SJSA1 (cell line): Measurements from ENCODE around the gene FAM24B. TPM values are rescaled to one million over a fixed set of nuclear protein-coding genes. Genes with fewer than 3 reads are reported as not detected.
"Not testable (repeated sequence)": the region's sequence is repeated elsewhere in the genome, so short reads cannot be mapped to it uniquely, and the experiment has no call there.

Source experiments
- DNase-seq, 2 experiments: peaks; one replicate each; pipeline ENCODE4 v3.0.0-alpha.2; 2015 to 2020; ENCODE audit warnings: low spot score in 2 of 2, low read depth in 1 of 2
- H3K27ac ChIP-seq: fragments of 250-450 bp; sonication (Bioruptor Pico); 2 replicates; pipeline ENCODE4 v1.5.1; 2020; ENCODE audit warnings: mild to moderate bottlenecking, moderate library complexity
- H3K27me3 ChIP-seq: fragments of 250-450 bp; sonication (Bioruptor Pico); replicated peaks from 2 replicates; pipeline ENCODE4 v1.5.1; 2020; ENCODE audit warnings: mild to moderate bottlenecking, moderate library complexity
- H3K36me3 ChIP-seq: fragments of 250-450 bp; sonication (Bioruptor Pico); 2 replicates; pipeline ENCODE4 v1.5.1; 2020; ENCODE audit warnings: mild to moderate bottlenecking
- H3K4me1 ChIP-seq: fragments of 250-450 bp; sonication (Bioruptor Pico); replicated peaks from 2 replicates; pipeline ENCODE4 v1.6.1; 2021; ENCODE audit warnings: mild to moderate bottlenecking
- H3K4me3 ChIP-seq: fragments of 250-450 bp; sonication (Bioruptor Pico); 2 replicates; pipeline ENCODE4 v1.5.1; 2020; ENCODE audit warnings: mild to moderate bottlenecking
- H3K9me3 ChIP-seq: fragments of 250-450 bp; sonication (Bioruptor Pico); replicated peaks from 2 replicates; pipeline ENCODE4 v1.5.1; 2020; ENCODE audit warnings: mild to moderate bottlenecking
- total RNA-seq: library from RNA; depleted of rRNA; stranded (reverse); fragments of >200 nt; shearing (Covaris generic); gene quantifications from 2 replicates; pipeline ENCODE4 v1.2.3, GENCODE V29; 2014

The FAM24B gene
- total RNA-seq, 1 experiment from 2014 or later, result 11.7 TPM

GRCh38 chr10:122868768-122869167, 10.6 kb downstream of the FAM24B start:
- H3K27ac ChIP-seq, DNase-seq, H3K27me3 ChIP-seq, H3K9me3 ChIP-seq, H3K4me3 ChIP-seq: not testable (repeated sequence)
- H3K36me3 ChIP-seq, result peaks cover 15% of the 10 kb centered on the region; the same call in 1 of the 2 replicates
- peaks cover 29% of the 10 kb centered on the region for H3K4me1 ChIP-seq

GRCh38 chr10:122866757-122867482, 12.5 kb downstream of the FAM24B start:
- not testable (repeated sequence) for DNase-seq, H3K27ac ChIP-seq, H3K27me3 ChIP-seq, H3K4me3 ChIP-seq, H3K9me3 ChIP-seq
- Histone ChIP-seq H3K4me1 (peaks cover 35% of the 10 kb centered on the region), H3K36me3 (peaks cover 17% of the 10 kb centered on the region; the same call in 1 of the 2 replicates)

GRCh38 chr10:122864901-122865300, 14.5 kb downstream of the FAM24B start:
- Histone ChIP-seq H3K27ac (peak overlapping the region; percentile 28), H3K9me3 (no peaks in the 10 kb centered on the region), H3K27me3 (no peaks in the 10 kb centered on the region), H3K4me1 (peaks cover 45% of the 10 kb centered on the region), H3K4me3 (no peak overlapping the region), H3K36me3 (peaks cover 17% of the 10 kb centered on the region; the same call in 1 of the 2 replicates)
- DNase-seq, result no peak

- Histone ChIP-seq H3K27ac (peak overlapping the region; percentile 28), H3K36me3 (peaks cover 19% of the 10 kb centered on the region; the same call in 1 of the 2 replicates), H3K27me3 (no peaks in the 10 kb centered on the region), H3K4me1 (peaks cover 45% of the 10 kb centered on the region), H3K4me3 (no peak overlapping the region), H3K9me3 (no peaks in the 10 kb centered on the region)
- no peak for DNase-seq
Observed at GRCh38 chr10:122864194-122864592, 15.2 kb downstream of the FAM24B start.

GRCh38 chr10:122863216-122864193, 15.9 kb downstream of the FAM24B start:
- Histone ChIP-seq H3K36me3 (peaks cover 24% of the 10 kb centered on the region; the same call in 1 of the 2 replicates), H3K4me1 (peaks cover 45% of the 10 kb centered on the region), H3K27me3 (no peaks in the 10 kb centered on the region), H3K27ac (no peak overlapping the region), H3K9me3 (no peaks in the 10 kb centered on the region), H3K4me3 (no peak overlapping the region)
- DNase-seq, result no peak

GRCh38 chr10:122861711-122862161, 17.6 kb downstream of the FAM24B start:
- Histone ChIP-seq H3K4me1 (peaks cover 50% of the 10 kb centered on the region), H3K36me3 (peaks cover 21% of the 10 kb centered on the region; the same call in 1 of the 2 replicates)

GRCh38 chr10:122859527-122859926, 19.9 kb downstream of the FAM24B start:
- H3K4me1 ChIP-seq, result peaks cover 61% of the 10 kb centered on the region
- no peak overlapping the region for H3K27ac ChIP-seq
- H3K9me3 ChIP-seq, result no peaks in the 10 kb centered on the region
- H3K4me3 ChIP-seq, result no peak overlapping the region
- no peaks in the 10 kb centered on the region for H3K27me3 ChIP-seq
- DNase-seq, result no peak
- peaks cover 25% of the 10 kb centered on the region for H3K36me3 ChIP-seq

More at GRCh38 chr10:122861711-122862161, 17.6 kb downstream of the FAM24B start:
- DNase-seq, result peak in 1 of 2 experiments; percentile 64
- Histone ChIP-seq H3K27ac (peak overlapping the region; percentile 69), H3K4me3 (no peak overlapping the region), H3K9me3 (no peaks in the 10 kb centered on the region), H3K27me3 (no peaks in the 10 kb centered on the region)

- H3K27me3 ChIP-seq, DNase-seq, H3K4me3 ChIP-seq, H3K27ac ChIP-seq, H3K9me3 ChIP-seq: not testable (repeated sequence)
- Histone ChIP-seq H3K4me1 (peaks cover 68% of the 10 kb centered on the region), H3K36me3 (peaks cover 34% of the 10 kb centered on the region)
Observed at GRCh38 chr10:122858042-122858441, 21.3 kb downstream of the FAM24B start.

- peak overlapping the region; percentile 35 for H3K27ac ChIP-seq
- peak; percentile 50 to 61 for DNase-seq
- H3K4me3 ChIP-seq, result no peak overlapping the region
- peaks cover 33% of the 10 kb centered on the region for H3K36me3 ChIP-seq
- no peaks in the 10 kb centered on the region for H3K27me3 ChIP-seq
- no peaks in the 10 kb centered on the region for H3K9me3 ChIP-seq
- peaks cover 69% of the 10 kb centered on the region for H3K4me1 ChIP-seq
Observed at GRCh38 chr10:122856902-122857301, 22.5 kb downstream of the FAM24B start.

- H3K27me3 ChIP-seq, result no peaks in the 10 kb centered on the region
- peaks cover 71% of the 10 kb centered on the region for H3K4me1 ChIP-seq
- H3K4me3 ChIP-seq, result no peak overlapping the region
- H3K9me3 ChIP-seq, result no peaks in the 10 kb centered on the region
- H3K27ac ChIP-seq, result peak overlapping the region; percentile 70; the same call in 1 of the 2 replicates
- peaks cover 38% of the 10 kb centered on the region for H3K36me3 ChIP-seq
- no peak for DNase-seq
Observed at GRCh38 chr10:122855745-122856144, 23.6 kb downstream of the FAM24B start.

GRCh38 chr10:122854648-122855047, 24.7 kb downstream of the FAM24B start:
- Histone ChIP-seq H3K36me3 (peaks cover 49% of the 10 kb centered on the region), H3K4me1 (peaks cover 81% of the 10 kb centered on the region), H3K9me3 (no peaks in the 10 kb centered on the region), H3K4me3 (no peak overlapping the region), H3K27ac (peak overlapping the region; percentile 70), H3K27me3 (no peaks in the 10 kb centered on the region)
- DNase-seq, result peak; percentile 52 to 74

GRCh38 chr10:122853665-122854313, 25.6 kb downstream of the FAM24B start:
- DNase-seq, result no peak
- no peaks in the 10 kb centered on the region for H3K27me3 ChIP-seq
- peak overlapping the region; percentile 70 for H3K27ac ChIP-seq
- no peaks in the 10 kb centered on the region for H3K9me3 ChIP-seq
- no peak overlapping the region for H3K4me3 ChIP-seq
- H3K36me3 ChIP-seq, result peaks cover 49% of the 10 kb centered on the region
- peaks cover 85% of the 10 kb centered on the region for H3K4me1 ChIP-seq

- H3K9me3 ChIP-seq, result no peaks in the 10 kb centered on the region
- H3K4me1 ChIP-seq, result peaks cover 78% of the 10 kb centered on the region
- DNase-seq, result peak; percentile 74 to 88
- H3K27me3 ChIP-seq, result no peaks in the 10 kb centered on the region
- H3K27ac ChIP-seq, result peak overlapping the region; percentile 70
- peaks cover 58% of the 10 kb centered on the region for H3K36me3 ChIP-seq
- H3K4me3 ChIP-seq, result no peak overlapping the region
Observed at GRCh38 chr10:122852261-122852660, 27.1 kb downstream of the FAM24B start.
